ENCODE data around the gene TBC1D3B.
"Not testable (repeated sequence)": the region's sequence is repeated elsewhere in the genome, so short reads cannot be mapped to it uniquely, and the experiment has no call there.

DNA sequence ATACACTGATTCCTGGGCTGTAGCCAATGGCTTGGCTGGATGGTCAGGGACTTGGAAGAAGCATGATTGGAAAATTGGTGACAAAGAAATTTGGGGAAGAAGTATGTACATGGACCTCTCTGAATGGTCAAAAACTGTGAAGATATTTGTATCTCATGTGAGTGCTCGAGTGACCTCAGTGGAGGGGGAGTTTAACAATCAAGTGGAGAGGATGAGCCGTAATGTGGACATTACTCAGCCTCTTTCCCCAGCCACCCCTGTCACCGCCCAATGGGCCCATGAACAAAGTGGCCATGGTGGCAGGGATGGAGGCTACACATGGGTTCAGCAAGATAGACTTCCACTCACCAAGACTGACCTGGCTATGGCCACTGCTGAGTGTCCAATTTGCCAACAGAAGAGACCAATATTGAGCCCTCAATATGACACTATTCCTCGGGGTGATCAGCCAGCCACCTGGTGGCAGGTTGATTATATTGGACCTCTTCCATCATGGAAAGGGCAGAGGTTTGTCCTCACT lies 45.2 kb upstream of the TBC1D3B start:
- TF ChIP-seq JUN (IDR thresholded peaks at IDR 0.05; ENCODE audit: borderline replicate concordance, insufficient read depth, insufficient read length, low read depth); POLR2A (IDR thresholded peaks at IDR 0.05; ENCODE audit: low read depth, low read length); POLR2AphosphoS5 (IDR thresholded peaks at IDR 0.05; ENCODE audit: insufficient read depth, low read depth, low read length); MYC (IDR thresholded peaks at IDR 0.05; ENCODE audit: low read depth, low read length); EZH2 (IDR thresholded peaks at IDR 0.05; ENCODE audit: borderline replicate concordance, low read depth, low read length, severe bottlenecking); FOS (IDR thresholded peaks at IDR 0.05; ENCODE audit: borderline replicate concordance, insufficient read depth, low read length); GATA2 (IDR thresholded peaks at IDR 0.05; ENCODE audit: insufficient read depth, insufficient read length, low read depth, low read length): not testable (repeated sequence)
- TF ChIP-seq, protein P1, sequence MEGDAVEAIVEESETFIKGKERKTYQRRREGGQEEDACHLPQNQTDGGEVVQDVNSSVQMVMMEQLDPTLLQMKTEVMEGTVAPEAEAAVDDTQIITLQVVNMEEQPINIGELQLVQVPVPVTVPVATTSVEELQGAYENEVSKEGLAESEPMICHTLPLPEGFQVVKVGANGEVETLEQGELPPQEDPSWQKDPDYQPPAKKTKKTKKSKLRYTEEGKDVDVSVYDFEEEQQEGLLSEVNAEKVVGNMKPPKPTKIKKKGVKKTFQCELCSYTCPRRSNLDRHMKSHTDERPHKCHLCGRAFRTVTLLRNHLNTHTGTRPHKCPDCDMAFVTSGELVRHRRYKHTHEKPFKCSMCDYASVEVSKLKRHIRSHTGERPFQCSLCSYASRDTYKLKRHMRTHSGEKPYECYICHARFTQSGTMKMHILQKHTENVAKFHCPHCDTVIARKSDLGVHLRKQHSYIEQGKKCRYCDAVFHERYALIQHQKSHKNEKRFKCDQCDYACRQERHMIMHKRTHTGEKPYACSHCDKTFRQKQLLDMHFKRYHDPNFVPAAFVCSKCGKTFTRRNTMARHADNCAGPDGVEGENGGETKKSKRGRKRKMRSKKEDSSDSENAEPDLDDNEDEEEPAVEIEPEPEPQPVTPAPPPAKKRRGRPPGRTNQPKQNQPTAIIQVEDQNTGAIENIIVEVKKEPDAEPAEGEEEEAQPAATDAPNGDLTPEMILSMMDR (IDR thresholded peaks at IDR 0.05; ENCODE audit: extremely low read depth in 1 of 2, insufficient read depth in 1 of 2, low read depth in 1 of 2, low read length in 2 of 2): not testable (repeated sequence)
- TF ChIP-seq, protein P2, sequence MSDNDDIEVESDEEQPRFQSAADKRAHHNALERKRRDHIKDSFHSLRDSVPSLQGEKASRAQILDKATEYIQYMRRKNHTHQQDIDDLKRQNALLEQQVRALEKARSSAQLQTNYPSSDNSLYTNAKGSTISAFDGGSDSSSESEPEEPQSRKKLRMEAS (IDR thresholded peaks at IDR 0.05; ENCODE audit: insufficient read depth, insufficient read length): not testable (repeated sequence)

Data from endothelial cell of umbilical vein (primary cell).